H1 (cell line): Measurements from ENCODE around the gene ANXA3. TPM values are rescaled to one million over a fixed set of nuclear protein-coding genes. Genes with fewer than 3 reads are reported as not detected.

Experiments
- CTCF ChIA-PET: fragments of 300-600 bp; sonication (Branson Sonifier 250); formaldehyde crosslinking; loops from one replicate; lab custom pipeline; 2021; ENCODE audit not compliant: partially characterized antibody; lab: Charles Lee
- POLR2A ChIA-PET: fragments of 300-600 bp; sonication (Branson Sonifier 250); formaldehyde crosslinking; loops from one replicate; lab custom pipeline; 2021; ENCODE audit warnings: inconsistent platforms; ENCODE audit not compliant: partially characterized antibody; lab: Charles Lee
- DNase-seq, 2 experiments: peaks; one replicate each; pipeline versions ENCODE4 v3.0.0 to v3.0.0-alpha.2; 2010 to 2022; ENCODE audit warnings: low spot score in 2 of 2, low read depth in 1 of 2, mixed read lengths in 1 of 2
- FAIRE-seq: peaks from 2 replicates; lab custom pipeline; 2011; peaks lifted over from hg19 to GRCh38; lab: Jason Lieb, UNC
- H2AFZ ChIP-seq: 2 replicates; pipeline ENCODE4 v1.8.1; 2012; ENCODE audit warnings: low read length, inconsistent platforms
- H2AK5ac ChIP-seq: 2 replicates; pipeline ENCODE4 v1.6.1; 2013; ENCODE audit warnings: low read depth, low read length
- H2BK120ac ChIP-seq: replicated peaks from 2 replicates; pipeline ENCODE3; 2013; ENCODE audit warnings: low read depth, low read length, inconsistent platforms
- H2BK12ac ChIP-seq: 2 replicates; pipeline ENCODE4 v1.6.1; 2013; ENCODE audit warnings: low read depth, low read length
- H2BK15ac ChIP-seq: 2 replicates; pipeline ENCODE4 v1.6.1; 2013; ENCODE audit warnings: low read length
- H2BK20ac ChIP-seq: 2 replicates; pipeline ENCODE4 v1.6.1; 2013; ENCODE audit warnings: low read length
- H2BK5ac ChIP-seq: 2 replicates; pipeline ENCODE4 v1.6.1; 2013; ENCODE audit warnings: low read depth, low read length
- H3K14ac ChIP-seq: 2 replicates; pipeline ENCODE4 v1.6.1; 2013; ENCODE audit warnings: inconsistent platforms; ENCODE audit not compliant: insufficient read length
- H3K18ac ChIP-seq: 2 replicates; pipeline ENCODE4 v1.6.1; 2013; ENCODE audit warnings: low read length; ENCODE audit errors: extremely low read depth
- H3K23ac ChIP-seq: 2 replicates; pipeline ENCODE4 v1.6.1; 2013; ENCODE audit warnings: inconsistent platforms; ENCODE audit not compliant: insufficient read length
- H3K23me2 ChIP-seq: 2 replicates; pipeline ENCODE4 v1.6.1; 2013; ENCODE audit warnings: low read depth, low read length
- H3K27ac ChIP-seq: 2 replicates; pipeline ENCODE4 v1.6.1; 2011; ENCODE audit warnings: low read depth, low read length, inconsistent platforms
- H3K27me3 ChIP-seq, 4 experiments: replicated peaks in 1 of 4; 1 replicate in 1 of 4; 2 replicates in 3 of 4; pipeline versions ENCODE4 v1.6.1 to v1.8.1; 2011 to 2013; ENCODE audit warnings: low read length in 3 of 4, mild to moderate bottlenecking in 3 of 4, inconsistent platforms in 2 of 4, mixed read lengths in 2 of 4, moderate library complexity in 1 of 4; ENCODE audit not compliant: control insufficient read depth in 3 of 4, insufficient read depth in 3 of 4; ENCODE audit errors: extremely low read depth in 1 of 4
- H3K36me3 ChIP-seq, 4 experiments: 2 replicates each; pipeline versions ENCODE4 v1.6.1 to v1.8.1; 2011 to 2013; ENCODE audit warnings: mild to moderate bottlenecking in 4 of 4, low read length in 3 of 4, moderate library complexity in 2 of 4, control low read depth in 1 of 4, inconsistent platforms in 1 of 4; ENCODE audit not compliant: insufficient read depth in 4 of 4, control insufficient read depth in 2 of 4
- H3K4ac ChIP-seq: replicated peaks from 2 replicates; pipeline ENCODE3; 2013; ENCODE audit warnings: low read length, low read depth, mixed read lengths, inconsistent platforms; ENCODE audit not compliant: insufficient read length
- H3K4me1 ChIP-seq, 4 experiments: replicated peaks in 1 of 4; 1 replicate in 1 of 4; 2 replicates in 3 of 4; pipeline versions ENCODE4 v1.6.1 to v1.8.1; 2011 to 2013; ENCODE audit warnings: low read length in 3 of 4, inconsistent platforms in 2 of 4, mixed read lengths in 1 of 4; ENCODE audit not compliant: insufficient read depth in 4 of 4, control insufficient read depth in 3 of 4
- H3K4me2 ChIP-seq, 2 experiments: 2 replicates each; pipeline versions ENCODE4 v1.6.1 to v1.8.1; 2011 to 2013; ENCODE audit warnings: low read depth in 2 of 2, low read length in 2 of 2, control low read depth in 1 of 2, inconsistent platforms in 1 of 2, mild to moderate bottlenecking in 1 of 2; ENCODE audit not compliant: insufficient read depth in 1 of 2
- H3K4me3 ChIP-seq, 4 experiments: fragments of 200-600, 300-600 bp in 1 of 4; sonication (generic), shearing (Covaris generic), sonication (Bioruptor Twin) in 1 of 4; 2 replicates each; pipeline versions ENCODE4 v1.5.1 to v1.8.1; 2011 to 2016; ENCODE audit warnings: low read length in 4 of 4, low read depth in 3 of 4, control low read depth in 2 of 4, inconsistent platforms in 2 of 4, mild to moderate bottlenecking in 2 of 4, mixed read lengths in 1 of 4, moderate library complexity in 1 of 4; ENCODE audit not compliant: insufficient read depth in 2 of 4; ENCODE audit errors: extremely low read depth in 1 of 4
- H3K56ac ChIP-seq: replicated peaks from 2 replicates; pipeline ENCODE3; 2013; ENCODE audit warnings: low read depth, mild to moderate bottlenecking, mixed read lengths, low read length, inconsistent platforms; ENCODE audit not compliant: insufficient read length
- H3K79me1 ChIP-seq: 2 replicates; pipeline ENCODE4 v1.6.1; 2013; ENCODE audit warnings: low read depth, low read length, control low read depth
- H3K79me2 ChIP-seq, 2 experiments: 2 replicates each; pipeline versions ENCODE4 v1.6.1 to v1.8.1; 2012 to 2013; ENCODE audit warnings: low read length in 2 of 2, mild to moderate bottlenecking in 2 of 2, inconsistent platforms in 1 of 2; ENCODE audit not compliant: insufficient read depth in 2 of 2, control insufficient read depth in 1 of 2
- H3K9ac ChIP-seq, 4 experiments: replicated peaks in 1 of 4; 1 replicate in 1 of 4; 2 replicates in 3 of 4; pipeline versions ENCODE4 v1.6.1 to v1.8.1; 2011 to 2013; ENCODE audit warnings: low read depth in 3 of 4, low read length in 3 of 4, control low read depth in 2 of 4, mild to moderate bottlenecking in 2 of 4, moderate library complexity in 2 of 4, inconsistent platforms in 1 of 4; ENCODE audit errors: extremely low read depth in 1 of 4
- H3K9me3 ChIP-seq, 2 experiments: 2 replicates each; pipeline versions ENCODE4 v1.6.1 to v1.8.1; 2012 to 2013; ENCODE audit warnings: mild to moderate bottlenecking in 2 of 2, moderate library complexity in 2 of 2, control low read depth in 1 of 2, inconsistent platforms in 1 of 2, low read depth in 1 of 2, low read length in 1 of 2, mixed read lengths in 1 of 2; ENCODE audit not compliant: insufficient read depth in 2 of 2
- H4K20me1 ChIP-seq, 2 experiments: replicated peaks in 1 of 2; 2 replicates each; pipeline versions ENCODE3 to v1.8.1; 2011 to 2013; ENCODE audit warnings: inconsistent platforms in 2 of 2, low read length in 2 of 2, mild to moderate bottlenecking in 1 of 2; ENCODE audit not compliant: insufficient read depth in 2 of 2, control insufficient read depth in 1 of 2
- H4K5ac ChIP-seq: 2 replicates; pipeline ENCODE4 v1.6.1; 2013; ENCODE audit warnings: low read length, low read depth, mixed read lengths, inconsistent platforms; ENCODE audit not compliant: insufficient read length
- H4K8ac ChIP-seq: 2 replicates; pipeline ENCODE4 v1.8.0; 2013; ENCODE audit warnings: mild to moderate bottlenecking, moderate library complexity, low read length, inconsistent platforms; ENCODE audit not compliant: insufficient read depth; ENCODE audit errors: extremely low read depth
- H4K91ac ChIP-seq: replicated peaks from 2 replicates; pipeline ENCODE3; 2013; ENCODE audit warnings: low read length, mixed read lengths, inconsistent platforms; ENCODE audit not compliant: insufficient read length
- E2F6 ChIP-seq: IDR thresholded peaks from 2 replicates; pipeline ENCODE4 v1.6.1; 2012; ENCODE audit warnings: inconsistent platforms
- HDAC6 ChIP-seq: IDR thresholded peaks from one replicate; pipeline ENCODE4 v1.7.1; 2012; ENCODE audit warnings: low read depth, mild to moderate bottlenecking, inconsistent platforms, low read length, moderate library complexity
- RAD21 ChIP-seq, 2 experiments: IDR thresholded peaks in 1 of 2; conservative IDR thresholded peaks in 1 of 2; 2 replicates each; pipeline ENCODE4 v1.6.1; 2011; ENCODE audit warnings: low read depth in 2 of 2, low read length in 2 of 2, improper control_type of control experiment in 1 of 2, inconsistent platforms in 1 of 2, mild to moderate bottlenecking in 1 of 2, moderate library complexity in 1 of 2
- SP2 ChIP-seq: IDR thresholded peaks from 2 replicates; pipeline ENCODE4 v1.6.1; 2012; ENCODE audit warnings: mild to moderate bottlenecking, low read length, inconsistent platforms
- SRF ChIP-seq: IDR thresholded peaks from 2 replicates; pipeline ENCODE4 v1.6.1; 2011; ENCODE audit warnings: mild to moderate bottlenecking, low read depth, low read length, moderate library complexity
- TAF1 ChIP-seq: IDR thresholded peaks from 2 replicates; pipeline ENCODE4 v1.6.1; 2011; ENCODE audit warnings: mild to moderate bottlenecking, low read depth, low read length
- TAF7 ChIP-seq: optimal IDR thresholded peaks from 2 replicates; pipeline ENCODE3; 2011; ENCODE audit warnings: low read depth, mild to moderate bottlenecking, inconsistent platforms, low read length, moderate library complexity, borderline replicate concordance
- TEAD4 ChIP-seq: IDR thresholded peaks from 2 replicates; pipeline ENCODE4 v1.6.1; 2012; ENCODE audit warnings: low read depth, low read length, inconsistent platforms, mixed read lengths
- WGBS, 2 experiments: shearing (Covaris generic) in 1 of 2; methylation state at CpG; one replicate each; pipeline versions ENCODE4 v1.1.6 to v1.1.7; 2013 to 2015; ENCODE audit warnings: low lambda C conversion rate in 2 of 2, mixed read lengths in 2 of 2, inconsistent platforms in 1 of 2, low coverage in 1 of 2, missing lambda C conversion rate in 1 of 2; ENCODE audit not compliant: insufficient replicate concordance in 2 of 2, insufficient coverage in 1 of 2, insufficient read length in 1 of 2; ENCODE audit errors: extremely low coverage in 1 of 2, missing lambda C conversion rate in 1 of 2; 5-methylcytosine and 5-hydroxymethylcytosine counted together
- polyA plus RNA-seq, 7 experiments: library from polyadenylated mRNA; depleted of rRNA in 3 of 7; stranded (reverse) in 5 of 7; unstranded in 2 of 7; fragments of >200 nt in 5 of 7; fragments of 200-250 nt in 2 of 7; gene quantifications; 1 replicate in 5 of 7; 2 replicates in 1 of 7; 4 replicates in 1 of 7; pipeline versions ENCODE4 v1.2.1 to v1.2.3, GENCODE V29; 2011 to 2013; ENCODE audit warnings: missing spikeins in 2 of 7, mixed read lengths in 2 of 7
- total RNA-seq: library from RNA; stranded (reverse); fragmentation: NEBNext Ultra II Directional; extraction: Animal tissue kit (Norgen Biotek cat#: 25700); gene quantifications from 2 replicates; pipeline ENCODE4 v1.2.1, GENCODE V29; 2021
- TF ChIP-seq, protein P1 (sequence below), 3 experiments: IDR thresholded peaks; 1 replicate in 2 of 3; 2 replicates in 1 of 3; pipeline versions ENCODE4 v1.5.1 to v1.6.1; 2011; ENCODE audit warnings: low read length in 3 of 3, mild to moderate bottlenecking in 3 of 3, inconsistent platforms in 2 of 3, low read depth in 1 of 3, moderate library complexity in 1 of 3; ENCODE audit not compliant: insufficient read depth in 1 of 3; ENCODE audit errors: control extremely low read depth in 1 of 3

Gene ANXA3
- total and polyA plus RNA-seq, 2 of the 8 experiments (the other 6 are each of a cell fraction or from before 2014, with no cell fraction given) = 10.3 to 27.3 TPM

GRCh38 chr4:78592088-78592783, 40.7 kb downstream of the ANXA3 start:
- Histone ChIP-seq H2AK5ac (no peak overlapping the region), H3K9me3 (no peaks in the 10 kb centered on the region), H3K56ac (no peak overlapping the region), H3K9ac (no peak overlapping the region), H3K18ac (no peak overlapping the region), H3K23ac (no peak overlapping the region), H3K4ac (no peak overlapping the region), H4K91ac (no peak overlapping the region), H4K5ac (no peak overlapping the region), H2BK12ac (no peak overlapping the region), H2BK5ac (no peak overlapping the region), H2BK15ac (no peak overlapping the region), H4K8ac (no peak overlapping the region), H3K23me2 (no peaks in the 10 kb centered on the region), H3K79me2 (no peaks in the 10 kb centered on the region), H2AFZ (no peak overlapping the region), H3K4me2 (no peak overlapping the region), H3K27me3 (no peaks in the 10 kb centered on the region), H3K4me1 (peaks cover 0 to 4% (median 0%) of the 10 kb centered on the region in 4 experiments; a peak in 1 of 7 replicates), H3K79me1 (no peaks in the 10 kb centered on the region), H3K36me3 (no peaks in the 10 kb centered on the region), H4K20me1 (no peaks in the 10 kb centered on the region), H3K4me3 (no peak overlapping the region), H2BK20ac (no peak overlapping the region), H3K14ac (no peak overlapping the region), H2BK120ac (no peak overlapping the region), H3K27ac (no peak overlapping the region)
- no peak for TF ChIP-seq TEAD4
- no peak for TF ChIP-seq HDAC6
- no peak for TF ChIP-seq SP2
- TF ChIP-seq SRF = no peak
- no peak for TF ChIP-seq E2F6
- peak; percentile 56 to 68 for TF ChIP-seq RAD21 (IDR thresholded peaks at IDR 0.05 in 1 of 2, conservative IDR thresholded peaks at IDR 0.05 in 1 of 2; ENCODE audit: low read depth in 2 of 2, low read length in 2 of 2)
- no peak for TF ChIP-seq TAF1
- TF ChIP-seq TAF7 = no peak
- TF ChIP-seq, protein P1, sequence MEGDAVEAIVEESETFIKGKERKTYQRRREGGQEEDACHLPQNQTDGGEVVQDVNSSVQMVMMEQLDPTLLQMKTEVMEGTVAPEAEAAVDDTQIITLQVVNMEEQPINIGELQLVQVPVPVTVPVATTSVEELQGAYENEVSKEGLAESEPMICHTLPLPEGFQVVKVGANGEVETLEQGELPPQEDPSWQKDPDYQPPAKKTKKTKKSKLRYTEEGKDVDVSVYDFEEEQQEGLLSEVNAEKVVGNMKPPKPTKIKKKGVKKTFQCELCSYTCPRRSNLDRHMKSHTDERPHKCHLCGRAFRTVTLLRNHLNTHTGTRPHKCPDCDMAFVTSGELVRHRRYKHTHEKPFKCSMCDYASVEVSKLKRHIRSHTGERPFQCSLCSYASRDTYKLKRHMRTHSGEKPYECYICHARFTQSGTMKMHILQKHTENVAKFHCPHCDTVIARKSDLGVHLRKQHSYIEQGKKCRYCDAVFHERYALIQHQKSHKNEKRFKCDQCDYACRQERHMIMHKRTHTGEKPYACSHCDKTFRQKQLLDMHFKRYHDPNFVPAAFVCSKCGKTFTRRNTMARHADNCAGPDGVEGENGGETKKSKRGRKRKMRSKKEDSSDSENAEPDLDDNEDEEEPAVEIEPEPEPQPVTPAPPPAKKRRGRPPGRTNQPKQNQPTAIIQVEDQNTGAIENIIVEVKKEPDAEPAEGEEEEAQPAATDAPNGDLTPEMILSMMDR (IDR thresholded peaks at IDR 0.05; ENCODE audit: control extremely low read depth in 1 of 3, insufficient read depth in 1 of 3, low read depth in 1 of 3, low read length in 3 of 3) = peak in 2 of 3 experiments; percentile 65 to 75; a peak in 3 of 4 replicates
- POLR2A ChIA-PET = no interaction called here
- FAIRE-seq = peak; percentile 55
- CTCF ChIA-PET = interaction anchor here (0.7 to 5.7 kb wide), 31 partner anchors 9 to 720 kb away, joined by 3 to 37 read pairs (median 4); no protein-coding TSS in a partner anchor
- 77% methylated on average over 3 of the region's 3 CpGs; no CpG with 5 or more reads in 1 of the 2 experiments for WGBS, 2 experiments
- no peak for DNase-seq
